GM21529 (cell line): ENCODE results near the gene KCTD13.
"Not testable (repeated sequence)": the region's sequence is repeated elsewhere in the genome, so short reads cannot be mapped to it uniquely, and the experiment has no call there.

ENCODE experiments used
- ATAC-seq: cut with Tn5 transposase; IDR thresholded peaks from one replicate; pipeline ENCODE4 v1.9.1; 2021; ENCODE audit not compliant: unreplicated experiment

Gene KCTD13

DNA sequence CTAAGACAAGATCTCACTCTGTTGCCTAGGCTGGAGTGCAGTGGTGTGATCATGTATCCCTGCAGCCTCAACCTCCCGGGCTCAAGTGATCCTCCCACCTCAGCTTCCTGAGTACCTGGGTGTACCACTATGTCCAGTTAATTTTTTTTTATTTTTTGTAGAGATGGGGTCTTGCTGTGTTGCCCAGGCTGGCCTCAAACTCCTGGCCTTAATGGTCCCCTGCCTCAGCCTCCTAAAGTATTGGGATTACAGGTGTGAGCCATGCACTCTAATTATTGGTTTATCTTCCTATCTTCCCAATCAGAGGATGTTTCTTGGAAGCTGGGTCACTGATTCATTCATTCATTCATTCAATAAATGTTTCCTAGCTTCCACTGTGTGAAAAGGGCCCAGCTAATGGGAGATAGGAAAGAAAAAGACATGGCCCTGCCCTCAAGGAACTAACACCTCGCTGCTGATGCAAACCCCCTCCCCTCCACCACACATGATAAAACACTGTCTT, 17.3 kb downstream of the KCTD13 start:
- ATAC-seq: no peak

- ATAC-seq: no peak
Observed at GRCh38 chr16:29907973-29908372, 18.1 kb downstream of the KCTD13 start.

DNA sequence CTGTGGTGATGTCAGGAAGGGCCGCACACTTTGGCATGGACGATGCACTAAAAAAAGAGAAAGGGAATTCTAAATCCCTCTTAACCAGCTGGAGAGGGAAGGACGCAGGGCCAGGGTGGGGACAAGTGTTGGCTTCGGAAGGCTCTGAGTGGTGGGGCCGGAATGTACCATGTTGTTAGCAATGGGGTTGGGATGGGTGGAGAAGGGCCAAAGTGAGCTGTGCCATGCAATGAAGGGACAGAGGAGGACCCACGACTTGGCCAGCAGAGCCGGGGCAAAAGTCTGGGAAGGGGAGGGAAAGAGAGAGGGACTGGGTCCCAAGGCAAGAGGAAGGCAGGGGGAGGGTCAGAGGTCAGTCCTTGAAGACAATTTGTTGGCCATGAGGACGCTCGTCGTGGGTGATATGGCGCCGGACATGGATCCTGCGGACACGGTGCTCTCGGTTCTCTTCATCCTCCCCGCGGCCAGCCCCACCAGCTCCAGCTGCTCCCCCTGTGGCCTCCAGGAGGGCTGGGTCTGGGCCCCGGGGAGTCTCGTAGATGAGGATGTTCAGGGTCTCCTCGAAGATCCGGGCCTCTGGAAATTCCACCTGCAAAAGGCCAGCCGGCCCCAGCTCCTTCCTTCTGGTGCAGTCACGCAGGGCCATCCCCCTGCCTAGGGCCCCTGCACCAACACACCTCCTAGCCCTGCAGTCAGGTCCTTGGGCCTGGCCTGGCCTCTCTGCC, 19.3 kb downstream of the KCTD13 start:
- ATAC-seq: no peak

GRCh38 chr16:29905668-29906067, 20.4 kb downstream of the KCTD13 start:
- ATAC-seq: no peak

GRCh38 chr16:29904947-29905346, 21.1 kb downstream of the KCTD13 start:
- ATAC-seq: no peak

- ATAC-seq: no peak
Observed at GRCh38 chr16:29903590-29903989, 22.4 kb downstream of the KCTD13 start.

DNA sequence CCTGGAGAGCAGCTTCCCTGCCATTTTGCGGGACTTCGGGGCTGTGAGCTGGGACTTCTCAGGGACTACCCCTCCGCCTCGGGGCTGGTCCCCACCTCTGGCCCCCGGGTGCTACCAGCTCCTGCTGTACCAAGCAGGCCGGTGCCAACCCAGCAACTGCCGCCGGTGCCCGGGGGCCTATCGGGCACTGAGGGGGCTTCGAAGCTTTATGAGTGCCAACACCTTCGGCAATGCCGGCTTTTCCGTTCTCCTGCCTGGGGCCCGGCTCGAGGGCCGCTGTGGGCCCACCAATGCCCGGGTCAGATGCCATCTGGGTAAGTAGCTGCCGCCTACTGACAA, 24.4 kb downstream of the KCTD13 start:
- no peak for ATAC-seq

GRCh38 chr16:29900888-29901606, 25.0 kb downstream of the KCTD13 start:
- ATAC-seq: no peak

DNA sequence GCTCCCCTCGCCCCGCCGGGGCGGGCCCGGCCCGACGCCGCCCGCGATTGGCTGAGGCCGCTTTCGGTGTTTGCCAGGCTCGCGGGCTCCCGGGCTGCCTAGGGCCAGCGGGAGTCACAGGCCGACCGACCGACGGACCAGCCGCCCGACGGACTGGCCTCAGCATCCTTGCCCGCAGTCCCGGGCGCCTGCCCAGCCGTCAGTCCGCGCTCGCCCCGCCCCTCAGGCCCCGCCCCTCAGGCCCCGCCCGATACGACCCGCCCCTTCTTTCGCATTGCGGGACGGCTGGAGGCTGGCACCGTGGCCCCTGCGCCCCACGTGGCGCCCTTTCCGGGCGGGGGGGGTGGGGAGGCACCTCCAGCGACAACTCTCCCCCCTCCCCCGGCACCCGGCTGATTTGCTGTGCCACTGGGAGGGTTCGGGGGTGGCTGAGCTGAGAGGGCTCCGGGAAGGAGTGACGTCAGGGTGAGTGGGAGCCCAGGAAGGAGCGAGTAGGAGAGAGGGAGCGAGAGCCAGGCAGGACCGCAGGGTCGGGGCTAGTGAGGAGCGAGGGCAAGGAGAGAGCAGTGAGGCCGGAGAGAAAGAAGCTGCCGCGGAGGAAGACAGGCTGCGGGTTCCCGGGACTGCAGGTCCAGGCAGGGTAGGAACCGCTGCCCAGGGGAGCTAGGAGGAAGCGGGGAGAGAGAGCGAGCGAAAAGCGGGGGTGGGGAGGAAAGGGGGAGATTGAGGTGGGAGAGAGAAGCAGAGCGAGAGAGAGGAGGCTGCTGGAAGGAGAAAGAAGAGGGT, 25.7 kb downstream of the KCTD13 start, which contains the start of gene ASPHD1:
Gene ASPHD1, plus strand, starts transcription at position 387 of the 786 bp plus-strand sequence. CDS start 484 bp downstream, outside the sequence.
- peak; percentile 57 for ATAC-seq

- no peak for ATAC-seq
Observed at GRCh38 chr16:29899516-29900101, 26.4 kb downstream of the KCTD13 start, which contains the start of gene SEZ6L2. SEZ6L2 (minus strand) TSS chr16:29899550; CDS start chr16:29899019, 531 bp downstream.

- ATAC-seq: no peak
Observed at GRCh38 chr16:29898804-29899515, 27.1 kb downstream of the KCTD13 start.

GRCh38 chr16:29898135-29898803, 27.8 kb downstream of the KCTD13 start:
- ATAC-seq: no peak

GRCh38 chr16:29897333-29897732, 28.7 kb downstream of the KCTD13 start:
- ATAC-seq: no peak

- no peak for ATAC-seq
Observed at GRCh38 chr16:29896841-29897240, 29.2 kb downstream of the KCTD13 start.

DNA sequence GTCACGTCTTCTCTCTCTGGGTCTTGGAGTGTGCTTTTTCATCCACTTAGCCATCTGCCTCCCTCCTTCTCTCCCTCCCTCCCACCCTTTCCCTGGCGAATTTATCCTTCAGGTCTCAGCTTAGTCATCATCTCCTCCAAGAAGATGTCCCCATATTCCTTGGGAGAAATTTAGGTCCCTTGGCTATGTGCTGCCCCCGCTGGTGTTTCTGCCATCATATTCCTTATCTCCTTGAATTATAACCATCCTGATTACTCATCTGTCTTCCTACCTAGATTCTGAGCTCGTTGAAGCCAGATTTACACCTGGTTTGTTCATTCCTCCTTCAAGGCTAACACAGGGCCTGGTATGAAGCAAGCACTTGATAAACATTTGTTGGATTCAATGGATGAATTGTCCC, 31.7 kb downstream of the KCTD13 start:
- ATAC-seq: no peak

DNA sequence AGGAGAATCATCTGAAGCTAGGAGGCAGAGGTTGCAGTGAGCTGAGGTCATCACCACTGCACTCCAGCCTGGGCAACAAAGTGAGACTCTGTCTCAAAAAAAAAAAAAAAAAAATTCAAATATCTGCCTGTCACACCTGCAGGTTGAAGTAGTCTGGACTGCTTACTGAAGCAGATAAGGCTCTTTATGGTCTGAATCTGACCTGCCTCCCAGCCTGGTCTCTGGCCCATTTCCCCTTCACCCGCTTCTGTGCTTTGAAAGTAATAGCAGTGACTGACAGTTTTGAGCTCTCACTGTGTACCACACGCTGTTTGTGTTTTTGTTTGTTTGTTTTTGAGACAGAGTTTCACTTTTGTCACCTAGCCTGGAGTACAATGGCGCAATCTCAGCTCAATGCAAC, 32.5 kb downstream of the KCTD13 start:
- no peak for ATAC-seq

GRCh38 chr16:29892458-29892813, 33.6 kb downstream of the KCTD13 start:
- ATAC-seq: no peak

DNA sequence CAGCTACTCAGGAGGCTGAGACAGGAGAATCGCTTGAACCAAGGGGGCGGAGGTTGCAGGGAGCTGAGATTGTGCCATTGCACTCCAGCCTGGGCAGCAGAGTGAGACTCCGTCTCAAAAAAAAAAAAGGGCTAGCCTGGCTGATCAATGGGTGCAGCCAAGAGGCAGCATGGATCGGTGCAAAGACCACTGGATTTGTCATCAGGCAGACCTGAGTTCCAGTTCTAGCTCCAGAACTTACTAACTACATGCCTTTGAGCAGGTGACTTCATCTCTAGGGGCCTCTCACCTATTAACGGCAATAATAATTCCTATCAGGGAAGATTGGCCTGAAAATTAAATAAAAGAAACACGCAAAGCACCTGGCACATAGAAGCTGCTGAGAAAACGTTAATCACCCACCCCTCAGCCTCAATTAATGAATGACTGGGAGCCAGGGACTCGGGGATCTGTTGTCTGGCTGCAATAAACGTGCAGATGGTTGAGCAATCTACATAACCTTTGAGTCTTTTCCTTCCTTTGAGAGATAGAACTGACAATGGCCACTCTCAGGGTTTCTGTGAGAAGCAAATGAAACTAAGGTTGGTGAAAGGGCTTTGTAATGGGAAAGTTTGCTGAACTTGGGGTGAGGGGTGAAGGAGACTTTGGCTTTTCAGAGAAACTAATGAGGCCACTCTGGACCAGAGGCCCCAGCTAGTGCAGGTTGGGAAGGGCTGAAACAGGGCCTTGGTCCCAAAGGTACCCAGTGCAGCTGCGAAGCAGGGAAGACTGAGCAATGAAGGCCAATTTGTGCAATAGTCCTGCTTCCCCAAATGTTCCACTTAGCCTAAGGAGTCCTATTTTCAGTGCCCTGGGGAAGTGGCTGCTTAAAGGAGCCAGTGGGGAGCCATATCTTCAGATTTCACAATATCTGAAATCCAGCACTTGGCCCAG, 34.2 kb downstream of the KCTD13 start:
- no peak for ATAC-seq

DNA sequence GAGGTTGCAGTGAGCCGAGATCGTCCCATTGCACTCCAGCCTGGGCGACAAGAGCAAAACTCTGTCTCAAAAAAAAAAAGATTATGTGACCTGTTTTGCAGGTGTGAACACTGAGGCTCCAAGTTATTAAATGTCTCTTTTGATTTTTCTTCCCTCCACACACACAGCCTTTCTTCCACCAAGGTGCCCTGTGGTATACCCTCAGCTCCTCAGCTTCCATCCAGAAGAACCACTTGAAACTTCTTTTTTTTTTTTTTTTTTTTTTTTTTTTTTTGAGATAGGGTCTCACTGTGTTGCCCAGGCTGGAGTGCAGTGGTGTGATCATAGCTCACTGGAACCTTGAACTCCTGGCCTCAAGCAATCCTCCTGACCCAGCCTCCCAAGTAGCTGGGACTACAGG, 36.7 kb downstream of the KCTD13 start:
- ATAC-seq: not testable (repeated sequence)
